HFF-Myc (cell line): ENCODE data around the gene COL10A1.

Experiments used
- DNase-seq: peaks from one replicate; pipeline ENCODE4 v3.0.0-alpha.2; 2011; ENCODE audit warnings: low read depth; ENCODE audit errors: extremely low read depth
- H3K4me3 ChIP-seq: replicated peaks from 2 replicates; pipeline ENCODE4 v1.5.1; 2011; ENCODE audit warnings: low read depth, mild to moderate bottlenecking, control low read depth, low read length
- CTCF ChIP-seq: IDR thresholded peaks from 2 replicates; pipeline ENCODE4 v1.5.1; 2012; ENCODE audit warnings: mild to moderate bottlenecking, low read depth, low read length, control low read depth; ENCODE audit errors: missing control alignments

Gene COL10A1

GRCh38 chr6:116111552-116112528, 14.1 kb downstream of the COL10A1 start:
- peak; percentile 77 for TF ChIP-seq CTCF
- no peak overlapping the region for H3K4me3 ChIP-seq
- DNase-seq, result no peak

GRCh38 chr6:116108836-116109235, 17.1 kb downstream of the COL10A1 start:
- H3K4me3 ChIP-seq, result no peak overlapping the region
- no peak for DNase-seq
- TF ChIP-seq CTCF, result no peak

- no peak for TF ChIP-seq CTCF
- H3K4me3 ChIP-seq, result no peak overlapping the region
- no peak for DNase-seq
Measured at GRCh38 chr6:116106146-116106545, 19.8 kb downstream of the COL10A1 start.

GRCh38 chr6:116105247-116105646, 20.7 kb downstream of the COL10A1 start:
- no peak for TF ChIP-seq CTCF
- DNase-seq, result no peak
- no peak overlapping the region for H3K4me3 ChIP-seq

GRCh38 chr6:116104636-116105035, 21.3 kb downstream of the COL10A1 start:
- DNase-seq, result no peak
- no peak for TF ChIP-seq CTCF
- no peak overlapping the region for H3K4me3 ChIP-seq

- no peak overlapping the region for H3K4me3 ChIP-seq
- no peak for TF ChIP-seq CTCF
Measured at GRCh38 chr6:116102873-116103272, 23.1 kb downstream of the COL10A1 start.

More at GRCh38 chr6:116102873-116103272, 23.1 kb downstream of the COL10A1 start:
- DNase-seq, result no peak
